Neural cell (in vitro differentiated cells): ENCODE measurements around the gene COL20A1.

ENCODE experiments used
- CTCF ChIP-seq: fragments of 450-650 bp; IDR thresholded peaks from 2 replicates; pipeline ENCODE4 v1.5.1; 2014; ENCODE audit warnings: antibody characterized with exemption, mild to moderate bottlenecking, moderate library complexity; ENCODE audit not compliant: poor library complexity, severe bottlenecking
- EZH2 ChIP-seq: fragments of 200-600, 300-800 bp; shearing (Covaris generic), sonication (generic); IDR thresholded peaks from 2 replicates; pipeline ENCODE4 v1.6.1; 2014; ENCODE audit warnings: antibody characterized with exemption, low read length, borderline replicate concordance, mild to moderate bottlenecking; ENCODE audit not compliant: insufficient read depth, poor library complexity, severe bottlenecking
- MXI1 ChIP-seq: fragments of 450-650 bp; conservative IDR thresholded peaks from 2 replicates; pipeline ENCODE4 v1.6.1; 2014; ENCODE audit warnings: antibody characterized with exemption, mild to moderate bottlenecking; ENCODE audit not compliant: poor library complexity, severe bottlenecking
- POLR2AphosphoS5 ChIP-seq: IDR thresholded peaks from 2 replicates; pipeline ENCODE4 v1.6.1; 2012
- TAF1 ChIP-seq: IDR thresholded peaks from 2 replicates; pipeline ENCODE4 v1.6.1; 2012; ENCODE audit warnings: low read depth

- TF ChIP-seq CTCF (no peak), EZH2 (no peak), POLR2AphosphoS5 (no peak), TAF1 (no peak), MXI1 (no peak)
These were observed 86.3 kb downstream of the COL20A1 start for GRCh38 chr20:63379296-63379695.
